ENCODE data around the gene PACSIN2.
"Not testable (repeated sequence)": the region's sequence is repeated elsewhere in the genome, so short reads cannot be mapped to it uniquely, and the experiment has no call there.

PACSIN2 gene

DNA sequence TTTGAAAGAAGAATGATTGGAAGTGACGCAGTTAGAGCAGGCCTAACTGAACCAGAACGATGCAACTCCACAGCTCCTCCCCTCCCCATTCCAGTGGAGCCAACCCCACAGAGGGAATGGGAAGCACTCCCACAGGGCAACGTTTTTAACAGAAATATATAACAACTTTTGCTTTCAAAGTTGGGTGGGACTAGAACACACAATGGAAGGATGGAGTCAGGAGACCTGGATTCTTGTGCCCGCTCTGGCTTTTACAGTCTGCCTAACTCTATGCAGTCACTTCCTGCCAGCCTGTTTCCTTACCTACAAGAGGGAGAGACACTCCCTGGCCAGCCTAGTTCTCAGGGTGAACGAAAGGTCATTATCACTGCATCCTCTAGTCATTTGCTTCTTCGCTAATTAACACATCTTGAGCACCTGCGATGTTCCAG lies 75.5 kb downstream of the PACSIN2 start:
- ATAC-seq: no peak
- Mint-ChIP-seq H3K27me3 (no peaks in the 10 kb centered on the region), H3K4me1 (peaks cover 64% of the 10 kb centered on the region)

GRCh38 chr22:42938976-42939375 lies 76.0 kb downstream of the PACSIN2 start:
- Mint-ChIP-seq H3K27ac (no peak overlapping the region), H3K27me3 (no peaks in the 10 kb centered on the region), H3K4me1 (peaks cover 69% of the 10 kb centered on the region), H3K9me3 (no peaks in the 10 kb centered on the region), H3K4me3 (no peak overlapping the region)
- no peak for DNase-seq
- no peak for ATAC-seq

More for the DNA sequence above, 75.5 kb downstream of the PACSIN2 start:
- no peak for DNase-seq
- H3K4me3 Mint-ChIP-seq: no peak overlapping the region
- H3K9me3 Mint-ChIP-seq: no peaks in the 10 kb centered on the region
- no peak overlapping the region for H3K27ac Mint-ChIP-seq

DNA sequence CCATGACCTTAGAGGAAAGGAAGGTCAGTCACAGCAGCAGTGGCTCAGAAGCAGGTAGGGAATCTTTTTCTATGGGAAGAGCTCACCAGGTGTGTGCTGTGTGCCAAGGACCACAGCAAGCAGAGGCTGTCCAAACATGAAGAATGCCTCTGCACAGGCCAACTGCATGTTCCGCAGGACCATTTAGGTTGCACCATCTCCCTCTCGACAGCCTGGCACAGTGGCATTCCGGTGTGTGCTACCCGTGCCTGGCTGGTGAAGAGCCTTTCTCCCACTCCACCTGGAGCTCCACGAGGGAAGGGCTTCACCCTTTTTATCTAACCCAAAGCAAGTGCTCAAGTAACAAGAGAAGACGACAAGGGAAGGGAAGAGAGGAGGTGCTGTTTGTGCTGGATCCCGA lies 76.5 kb downstream of the PACSIN2 start:
- no peaks in the 10 kb centered on the region for H3K27me3 Mint-ChIP-seq

GRCh38 chr22:42937164-42937843 lies 77.6 kb downstream of the PACSIN2 start:
- Mint-ChIP-seq H3K4me1 (peaks cover 86% of the 10 kb centered on the region), H3K27me3 (no peaks in the 10 kb centered on the region), H3K27ac (peak overlapping the region in 1 of 2 donors; percentile 34), H3K9me3 (no peaks in the 10 kb centered on the region), H3K4me3 (peak overlapping the region in 1 of 2 donors; percentile 35)
- DNase-seq (peak; percentile 18 to 37), ATAC-seq (peak; percentile 87)

More for the DNA sequence above, 76.5 kb downstream of the PACSIN2 start:
- Mint-ChIP-seq H3K27ac (no peak overlapping the region), H3K9me3 (no peaks in the 10 kb centered on the region), H3K4me3 (no peak overlapping the region), H3K4me1 (peaks cover 74% of the 10 kb centered on the region)
- ATAC-seq: no peak
- DNase-seq: no peak

- H3K27ac Mint-ChIP-seq, H3K9me3 Mint-ChIP-seq, ATAC-seq, H3K27me3 Mint-ChIP-seq, DNase-seq: not testable (repeated sequence)
- Mint-ChIP-seq H3K4me1 (peaks cover 92% of the 10 kb centered on the region), H3K4me3 (peak overlapping the region in 1 of 2 donors; percentile 35)
Measured at GRCh38 chr22:42936680-42937079, 78.3 kb downstream of the PACSIN2 start.

DNA sequence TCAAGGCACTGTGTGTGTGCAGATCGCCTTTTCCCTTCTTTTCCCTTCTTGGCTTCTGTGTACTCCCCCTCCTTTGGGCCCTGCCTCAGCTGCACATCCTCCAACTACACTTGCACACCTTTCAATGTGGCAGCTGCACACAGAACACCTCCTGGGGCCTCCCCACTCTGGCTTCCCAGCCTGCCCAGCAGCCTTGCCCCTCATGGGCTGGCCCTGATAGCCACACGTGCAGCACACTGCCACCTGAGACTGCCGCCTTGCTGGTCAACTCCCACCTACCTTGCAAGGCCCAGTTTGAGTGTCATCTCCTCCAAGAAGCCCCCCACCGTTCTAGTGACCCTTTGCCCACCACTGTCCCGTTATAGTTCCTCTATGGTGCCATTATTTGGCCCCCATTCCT lies 80.6 kb downstream of the PACSIN2 start:
- H3K27me3 Mint-ChIP-seq: no peaks in the 10 kb centered on the region
- DNase-seq: no peak
- peak overlapping the region in 1 of 2 donors; percentile 53 for H3K4me3 Mint-ChIP-seq

DNA sequence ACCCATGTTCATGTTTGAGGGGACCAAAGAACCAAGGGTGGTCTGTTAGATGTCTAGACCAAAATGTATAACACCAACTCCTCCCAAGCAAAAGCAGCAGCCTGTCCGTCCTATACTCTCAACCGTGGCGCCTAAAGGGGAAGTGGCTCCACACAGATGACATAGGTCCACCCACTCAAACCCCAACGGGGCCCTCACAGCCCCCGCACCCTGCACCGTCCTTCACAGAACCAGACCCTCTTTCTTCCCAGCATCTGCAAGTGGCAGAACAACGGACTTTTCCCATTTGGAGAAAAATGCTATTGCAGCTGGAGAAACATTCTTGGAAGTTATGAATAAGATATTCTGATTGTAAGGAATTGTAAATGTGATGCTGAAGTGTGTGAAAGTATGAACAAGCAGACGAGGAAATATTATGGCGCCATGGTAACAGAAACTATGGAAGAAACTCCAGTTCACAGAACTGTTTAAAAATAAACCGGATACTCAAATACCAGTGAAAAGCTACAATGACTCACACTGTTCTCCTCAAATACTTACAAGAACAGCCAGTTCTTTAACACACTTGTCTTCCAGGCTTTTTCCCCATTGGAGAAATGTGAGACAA lies 81.4 kb downstream of the PACSIN2 start:
- peak overlapping the region; percentile 63 to 76 for H3K4me3 Mint-ChIP-seq
- peaks cover 88% of the 10 kb centered on the region for H3K4me1 Mint-ChIP-seq
- H3K27me3 Mint-ChIP-seq: no peaks in the 10 kb centered on the region
- ATAC-seq: peak; percentile 84
- H3K27ac Mint-ChIP-seq: peak overlapping the region; percentile 36 to 93
- peak; percentile 32 to 47 for DNase-seq
- no peaks in the 10 kb centered on the region for H3K9me3 Mint-ChIP-seq

More for the DNA sequence above, 80.6 kb downstream of the PACSIN2 start:
- ATAC-seq: no peak
- peak overlapping the region in 1 of 2 donors; percentile 83 for H3K27ac Mint-ChIP-seq
- peaks cover 92% of the 10 kb centered on the region for H3K4me1 Mint-ChIP-seq
- no peaks in the 10 kb centered on the region for H3K9me3 Mint-ChIP-seq

DNA sequence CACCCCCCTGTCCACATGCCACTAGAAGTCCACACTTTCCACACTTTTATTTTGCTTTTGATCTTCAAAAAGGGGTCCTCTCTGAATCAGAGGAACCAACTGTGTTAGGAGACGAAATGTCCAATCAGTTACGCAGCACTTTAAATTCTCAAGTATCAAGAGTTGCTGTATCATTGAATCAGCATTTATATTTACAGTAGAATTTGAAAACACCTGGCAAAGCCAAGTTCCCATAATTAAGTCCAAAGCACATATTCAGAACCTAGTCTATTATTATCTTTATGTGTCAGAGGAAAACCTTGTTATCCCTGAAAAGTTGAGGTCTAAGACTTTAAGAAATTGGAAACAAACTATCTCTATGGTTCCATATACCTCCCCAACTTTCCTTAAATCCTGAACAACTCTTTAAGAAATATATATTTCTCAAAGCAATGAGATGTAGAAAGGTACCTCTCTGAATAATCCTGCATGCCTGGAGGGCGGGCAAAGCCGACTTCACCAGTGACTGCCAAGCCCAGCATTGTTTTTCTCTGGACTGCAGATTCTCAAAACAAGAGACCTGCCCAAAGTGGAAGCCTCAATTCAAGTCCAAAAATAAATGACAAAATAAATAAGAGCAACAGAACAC lies 82.0 kb downstream of the PACSIN2 start:
- Mint-ChIP-seq H3K27ac (peak overlapping the region; percentile 21 to 93), H3K4me3 (peak overlapping the region; percentile 63 to 76), H3K4me1 (peaks cover 82% of the 10 kb centered on the region), H3K9me3 (no peaks in the 10 kb centered on the region), H3K27me3 (no peaks in the 10 kb centered on the region)
- DNase-seq (no peak), ATAC-seq (no peak)

GRCh38 chr22:42932197-42932519 lies 82.8 kb downstream of the PACSIN2 start:
- ATAC-seq (no peak), DNase-seq (no peak)
- Mint-ChIP-seq H3K9me3 (no peaks in the 10 kb centered on the region), H3K4me3 (peak overlapping the region; percentile 2 to 51), H3K4me1 (peaks cover 76% of the 10 kb centered on the region), H3K27me3 (no peaks in the 10 kb centered on the region), H3K27ac (peak overlapping the region in 1 of 2 donors; percentile 62)

GRCh38 chr22:42931421-42932196 lies 83.3 kb downstream of the PACSIN2 start:
- no peaks in the 10 kb centered on the region for H3K9me3 Mint-ChIP-seq
- H3K4me1 Mint-ChIP-seq: peaks cover 76% of the 10 kb centered on the region
- peak overlapping the region; percentile 17 to 51 for H3K4me3 Mint-ChIP-seq

DNA sequence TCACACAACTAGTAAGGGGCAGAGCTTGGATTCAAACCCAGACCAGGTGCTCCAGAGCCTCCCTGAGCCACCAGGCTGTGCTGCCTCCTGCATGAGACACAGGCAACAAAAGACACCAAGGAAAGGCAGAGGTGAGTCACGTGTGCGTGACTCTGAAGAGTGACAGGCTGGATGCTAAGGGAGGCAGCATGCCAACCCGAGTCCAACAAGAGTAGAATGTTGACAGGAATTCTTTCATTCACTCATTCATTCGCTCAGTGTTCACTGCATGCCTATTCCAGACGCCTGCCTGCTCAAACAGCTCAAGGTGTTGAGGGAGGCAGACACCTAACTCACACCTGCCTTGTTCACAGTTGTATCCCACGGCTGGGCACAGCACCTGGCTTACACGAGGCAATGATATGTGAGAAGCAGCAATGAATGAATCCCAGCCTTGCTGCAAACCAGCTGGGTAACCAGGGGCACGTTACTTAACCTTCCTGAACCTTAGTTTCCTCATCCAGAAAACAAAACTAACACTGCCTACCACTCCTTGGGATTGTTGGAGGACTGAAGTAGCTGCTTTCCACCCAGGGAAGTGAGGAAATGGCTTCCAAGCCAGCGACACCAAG lies 84.0 kb downstream of the PACSIN2 start:
- DNase-seq: no peak
- peak overlapping the region in 1 of 2 donors; percentile 48 for H3K4me3 Mint-ChIP-seq
- H3K4me1 Mint-ChIP-seq: peaks cover 78% of the 10 kb centered on the region
- no peak for ATAC-seq
- no peak overlapping the region for H3K27ac Mint-ChIP-seq
- H3K27me3 Mint-ChIP-seq: no peaks in the 10 kb centered on the region
- no peaks in the 10 kb centered on the region for H3K9me3 Mint-ChIP-seq

More at GRCh38 chr22:42931421-42932196, 83.3 kb downstream of the PACSIN2 start:
- Mint-ChIP-seq H3K27me3 (no peaks in the 10 kb centered on the region), H3K27ac (peak overlapping the region in 1 of 2 donors; percentile 62)
- DNase-seq (no peak), ATAC-seq (no peak)

DNA sequence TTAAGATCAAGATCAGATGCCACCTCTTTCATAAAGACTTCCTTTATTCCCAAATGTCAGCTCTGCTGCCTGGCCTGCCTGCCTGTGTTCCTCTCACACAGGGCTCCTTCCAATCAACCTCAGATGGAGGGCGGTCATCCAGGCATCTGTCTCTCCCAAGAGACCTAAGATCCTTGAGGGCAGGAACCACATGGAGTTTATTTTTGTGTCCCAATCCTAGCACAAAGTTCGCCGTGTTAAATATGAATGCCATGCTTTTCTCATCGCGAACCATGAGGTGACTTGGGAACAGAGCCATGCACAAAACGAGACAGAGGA lies 85.2 kb downstream of the PACSIN2 start:
- Mint-ChIP-seq H3K4me3 (no peak overlapping the region), H3K4me1 (peaks cover 79% of the 10 kb centered on the region), H3K9me3 (no peaks in the 10 kb centered on the region), H3K27me3 (no peaks in the 10 kb centered on the region), H3K27ac (no peak overlapping the region)
- ATAC-seq (no peak), DNase-seq (no peak)

- ATAC-seq (no peak), DNase-seq (no peak)
- no peaks in the 10 kb centered on the region for H3K9me3 Mint-ChIP-seq
- H3K27ac Mint-ChIP-seq: peak overlapping the region in 1 of 2 donors; percentile 47
- no peak overlapping the region for H3K4me3 Mint-ChIP-seq
- no peaks in the 10 kb centered on the region for H3K27me3 Mint-ChIP-seq
- peaks cover 79% of the 10 kb centered on the region for H3K4me1 Mint-ChIP-seq
Measured at GRCh38 chr22:42928969-42929837, 85.7 kb downstream of the PACSIN2 start.

GRCh38 chr22:42927966-42928365 lies 87.0 kb downstream of the PACSIN2 start:
- ATAC-seq: no peak
- no peak overlapping the region for H3K4me3 Mint-ChIP-seq

More at GRCh38 chr22:42927966-42928365, 87.0 kb downstream of the PACSIN2 start:
- H3K9me3 Mint-ChIP-seq: no peaks in the 10 kb centered on the region
- no peak for DNase-seq
- H3K27ac Mint-ChIP-seq: no peak overlapping the region
- H3K27me3 Mint-ChIP-seq: no peaks in the 10 kb centered on the region
- H3K4me1 Mint-ChIP-seq: peaks cover 76% of the 10 kb centered on the region
